Thyroid gland (tissue), 4 donors: ENCODE measurements around the gene MAD1L1.
"Not testable (repeated sequence)": the region's sequence is repeated elsewhere in the genome, so short reads cannot be mapped to it uniquely, and the experiment has no call there.

Source experiments
- POLR2A ChIP-seq, 2 donors: fragments of 450-650 bp; IDR thresholded peaks; one replicate each; pipeline ENCODE4 v1.6.1; 2017; ENCODE audit warnings: antibody characterized with exemption in 2 of 2, mild to moderate bottlenecking in 2 of 2, moderate library complexity in 1 of 2
- TF ChIP-seq, protein P1 (sequence below), 6 experiments: fragments of 200-600 bp in 3 of 6; fragments of 450-650 bp in 3 of 6; sonication (generic) in 3 of 6; IDR thresholded peaks; one replicate each; pipeline ENCODE4 v1.5.1; 2016 to 2019; ENCODE audit warnings: antibody characterized with exemption in 6 of 6, mild to moderate bottlenecking in 2 of 6, inconsistent platforms in 1 of 6, moderate library complexity in 1 of 6

DNA sequence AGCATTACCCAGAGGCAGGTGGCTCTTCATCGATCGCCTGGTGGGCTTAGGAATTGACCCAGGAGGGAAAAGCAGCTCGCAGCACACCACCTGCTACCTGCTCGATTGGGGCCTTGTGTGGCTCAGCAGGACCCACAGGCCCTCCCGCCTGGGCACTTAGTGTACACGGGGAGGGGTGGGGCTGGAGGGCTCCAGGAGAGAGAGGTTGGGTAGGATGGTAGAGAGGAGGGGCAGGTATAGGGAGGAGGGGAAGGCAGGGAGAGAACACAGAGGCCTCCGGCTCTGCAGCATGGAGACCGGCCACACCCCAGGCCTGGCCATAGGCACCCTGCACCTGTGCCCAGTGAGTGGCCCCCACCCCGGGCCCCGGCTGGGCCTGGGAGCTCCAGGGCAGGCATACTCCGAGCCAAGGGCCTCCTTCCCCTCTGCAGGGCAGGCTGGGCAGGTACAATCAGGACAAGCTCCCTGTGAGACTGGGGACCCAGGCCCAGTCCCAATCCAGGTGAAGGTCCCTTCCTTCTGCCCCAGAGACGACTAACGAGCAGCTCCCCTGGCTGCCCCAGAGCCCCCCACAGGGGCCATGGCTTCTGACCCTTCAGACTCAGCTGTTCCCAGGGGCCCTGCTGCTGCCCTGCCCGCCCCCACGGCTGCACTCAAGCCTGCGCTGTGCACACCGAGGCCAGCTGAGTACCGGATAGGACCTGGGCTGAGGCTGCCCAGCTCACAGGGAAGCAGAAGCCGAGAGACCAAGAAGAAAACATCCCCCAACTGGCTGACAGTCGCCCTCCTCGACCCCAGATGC is 358.0 kb downstream of the MAD1L1 start:
- TF ChIP-seq, protein P1, sequence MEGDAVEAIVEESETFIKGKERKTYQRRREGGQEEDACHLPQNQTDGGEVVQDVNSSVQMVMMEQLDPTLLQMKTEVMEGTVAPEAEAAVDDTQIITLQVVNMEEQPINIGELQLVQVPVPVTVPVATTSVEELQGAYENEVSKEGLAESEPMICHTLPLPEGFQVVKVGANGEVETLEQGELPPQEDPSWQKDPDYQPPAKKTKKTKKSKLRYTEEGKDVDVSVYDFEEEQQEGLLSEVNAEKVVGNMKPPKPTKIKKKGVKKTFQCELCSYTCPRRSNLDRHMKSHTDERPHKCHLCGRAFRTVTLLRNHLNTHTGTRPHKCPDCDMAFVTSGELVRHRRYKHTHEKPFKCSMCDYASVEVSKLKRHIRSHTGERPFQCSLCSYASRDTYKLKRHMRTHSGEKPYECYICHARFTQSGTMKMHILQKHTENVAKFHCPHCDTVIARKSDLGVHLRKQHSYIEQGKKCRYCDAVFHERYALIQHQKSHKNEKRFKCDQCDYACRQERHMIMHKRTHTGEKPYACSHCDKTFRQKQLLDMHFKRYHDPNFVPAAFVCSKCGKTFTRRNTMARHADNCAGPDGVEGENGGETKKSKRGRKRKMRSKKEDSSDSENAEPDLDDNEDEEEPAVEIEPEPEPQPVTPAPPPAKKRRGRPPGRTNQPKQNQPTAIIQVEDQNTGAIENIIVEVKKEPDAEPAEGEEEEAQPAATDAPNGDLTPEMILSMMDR (IDR thresholded peaks at IDR 0.05): not testable (repeated sequence)
- not testable (repeated sequence) for TF ChIP-seq POLR2A (IDR thresholded peaks at IDR 0.05)
